ENCODE data around the gene ARHGEF7. TPM values are rescaled to one million over a fixed set of nuclear protein-coding genes. Genes with fewer than 3 reads are reported as not detected.

ARHGEF7 gene
- total and polyA plus RNA-seq, 5 donors = 21.3 to 43.9 (median 35.3) TPM

DNA sequence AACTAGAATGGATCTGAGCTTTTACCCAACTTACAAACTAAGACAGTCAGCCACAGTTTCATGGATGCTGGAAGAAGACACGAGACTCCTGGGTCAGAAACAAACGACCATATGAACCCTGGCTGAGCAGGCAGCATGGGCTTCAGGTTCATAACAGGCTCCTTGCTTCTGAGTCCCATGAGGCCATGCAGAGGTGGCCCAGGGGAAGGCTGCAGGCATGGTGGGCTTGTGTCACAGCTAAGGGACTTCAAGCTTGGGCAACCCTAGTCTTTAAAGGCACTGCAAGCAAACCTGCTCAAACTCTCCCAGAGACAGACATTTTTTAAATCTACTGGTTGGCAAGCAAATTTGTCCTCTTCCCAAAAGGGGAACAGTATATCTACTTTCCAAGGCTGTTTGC is 5.1 kb upstream of the ARHGEF7 start:
- intact Hi-C loops (cut with DNase I) = no loop called here
- no peaks in the 10 kb centered on the region for H3K9me3 ChIP-seq (ENCODE audit: control insufficient read depth, low read length)
- H3K27me3 ChIP-seq (ENCODE audit: control insufficient read depth, insufficient read depth) = no peaks in the 10 kb centered on the region

DNA sequence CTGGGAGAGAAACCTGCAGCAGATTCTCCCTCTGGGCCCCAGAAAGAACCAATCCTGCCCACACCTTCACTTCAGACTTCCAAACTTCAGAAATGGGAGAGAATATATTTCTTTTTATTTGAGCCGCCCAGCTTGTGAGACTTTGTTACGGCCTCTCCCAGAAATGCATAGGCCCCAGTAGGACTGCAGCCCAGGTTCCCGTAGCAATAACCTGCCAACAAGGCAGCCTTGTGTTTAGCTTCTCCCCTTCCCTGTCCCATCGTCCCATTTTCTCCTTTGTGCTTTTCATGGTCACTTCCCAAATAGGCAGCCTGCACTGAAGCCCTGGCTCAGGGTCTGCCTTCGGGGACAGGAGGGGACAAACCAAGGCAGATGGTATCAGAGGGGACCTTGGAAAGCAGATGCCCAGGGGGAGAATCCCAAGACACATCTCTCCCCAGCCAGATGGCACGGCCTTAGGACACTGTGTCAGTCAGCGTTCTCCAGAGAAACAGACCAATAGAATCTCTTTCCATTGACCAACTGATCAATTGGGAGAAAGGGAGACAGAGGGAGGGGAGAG is 3.7 kb upstream of the ARHGEF7 start:
- 85% methylated on average over 7 of the region's 7 CpGs for WGBS
- no peak for ATAC-seq
- intact Hi-C loops (cut with DNase I) = no loop called here
- Histone ChIP-seq H3K27me3 (ENCODE audit: control insufficient read depth, insufficient read depth) (no peaks in the 10 kb centered on the region), H3K4me1 (ENCODE audit: control insufficient read depth, insufficient read depth, low read length) (no peaks in the 10 kb centered on the region), H3K4me3 (ENCODE audit: low read length) (no peak overlapping the region), H3K27ac (ENCODE audit: low read length) (no peak overlapping the region), H3K9me3 (ENCODE audit: control insufficient read depth, low read length) (no peaks in the 10 kb centered on the region)
- no peak for DNase-seq

More for the DNA sequence above, 5.1 kb upstream of the ARHGEF7 start:
- Histone ChIP-seq H3K4me1 (ENCODE audit: control insufficient read depth, insufficient read depth, low read length) (no peaks in the 10 kb centered on the region), H3K27ac (ENCODE audit: low read length) (no peak overlapping the region), H3K4me3 (ENCODE audit: low read length) (no peak overlapping the region)
- no peak for DNase-seq
- no peak for ATAC-seq
- 75% methylated on average over 2 of the region's 2 CpGs for WGBS

DNA sequence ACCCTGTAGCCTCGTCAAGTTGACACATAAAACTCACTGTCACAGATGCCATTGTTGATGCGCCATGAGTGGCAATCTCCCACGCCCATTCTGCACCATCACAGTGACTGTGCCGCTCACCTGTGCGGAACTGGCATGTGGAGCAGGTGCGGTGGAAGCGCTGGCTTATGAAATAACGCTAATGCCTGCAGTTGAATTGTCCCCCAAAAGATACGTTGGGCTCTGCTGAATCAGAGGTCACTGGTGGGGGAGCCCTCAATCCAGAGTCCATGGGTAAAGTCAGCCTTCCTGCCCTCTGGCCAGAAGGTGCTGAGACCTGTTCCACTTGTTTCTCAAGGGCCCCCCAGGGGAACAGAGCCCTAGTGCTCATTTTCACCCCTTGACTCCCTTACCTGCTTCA is 2.9 kb upstream of the ARHGEF7 start:
- no peak for ATAC-seq
- H3K27ac ChIP-seq (ENCODE audit: low read length) = no peak overlapping the region
- no peaks in the 10 kb centered on the region for H3K27me3 ChIP-seq (ENCODE audit: control insufficient read depth, insufficient read depth)
- 90% methylated on average over 9 of the region's 9 CpGs for WGBS
- no peak for DNase-seq
- intact Hi-C loops (cut with DNase I) = no loop called here
- no peaks in the 10 kb centered on the region for H3K4me1 ChIP-seq (ENCODE audit: control insufficient read depth, insufficient read depth, low read length)
- no peaks in the 10 kb centered on the region for H3K9me3 ChIP-seq (ENCODE audit: control insufficient read depth, low read length)
- no peak overlapping the region for H3K4me3 ChIP-seq (ENCODE audit: low read length)

DNA sequence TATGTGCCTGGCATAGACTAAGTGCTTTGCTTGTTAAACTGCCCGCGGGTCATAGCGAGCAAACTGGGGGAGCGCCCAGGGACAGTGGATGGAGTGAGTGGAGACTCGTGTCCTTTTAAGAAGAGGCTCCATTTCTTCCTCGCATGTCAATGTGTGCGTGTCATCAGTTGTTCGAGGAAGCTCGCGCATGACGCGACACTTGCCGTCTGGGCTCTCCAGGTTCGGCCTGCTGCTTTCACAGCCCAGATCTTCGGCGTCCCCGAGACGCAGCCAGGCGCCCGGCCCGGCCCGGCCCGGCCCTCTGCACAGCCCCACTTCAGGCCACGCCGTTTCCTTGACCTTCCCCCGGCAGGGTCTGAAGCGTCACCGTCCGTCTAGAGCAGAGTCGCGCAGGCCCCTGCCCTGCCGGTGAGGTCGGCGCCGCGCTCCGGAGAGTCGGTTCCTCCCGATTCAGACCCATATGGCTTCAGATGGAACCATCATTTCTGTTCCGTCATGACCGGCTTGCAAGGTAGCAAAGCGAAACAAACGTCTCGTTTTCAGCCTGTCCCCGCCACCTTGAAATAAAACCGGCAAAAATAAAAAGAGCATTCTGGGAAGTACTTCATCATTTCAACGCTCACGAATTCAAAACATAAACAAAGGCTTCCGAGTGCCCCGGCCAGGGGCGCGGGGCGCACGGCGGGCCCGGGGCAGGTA is 599 bp upstream of the ARHGEF7 start:
- Histone ChIP-seq H3K4me3 (ENCODE audit: low read length) (peak overlapping the region; percentile 93), H3K27me3 (ENCODE audit: control insufficient read depth, insufficient read depth) (no peaks in the 10 kb centered on the region), H3K9me3 (ENCODE audit: control insufficient read depth, low read length) (no peaks in the 10 kb centered on the region), H3K4me1 (ENCODE audit: control insufficient read depth, insufficient read depth, low read length) (no peaks in the 10 kb centered on the region), H3K27ac (ENCODE audit: low read length) (peak overlapping the region; percentile 19)
- WGBS = under 1% methylated on average over 56 of the region's 56 CpGs
- peak; percentile 62 to 82 (median 80) for DNase-seq
- ATAC-seq = peak; percentile 79 to 87
- intact Hi-C loops (cut with DNase I) = no loop called here

DNA sequence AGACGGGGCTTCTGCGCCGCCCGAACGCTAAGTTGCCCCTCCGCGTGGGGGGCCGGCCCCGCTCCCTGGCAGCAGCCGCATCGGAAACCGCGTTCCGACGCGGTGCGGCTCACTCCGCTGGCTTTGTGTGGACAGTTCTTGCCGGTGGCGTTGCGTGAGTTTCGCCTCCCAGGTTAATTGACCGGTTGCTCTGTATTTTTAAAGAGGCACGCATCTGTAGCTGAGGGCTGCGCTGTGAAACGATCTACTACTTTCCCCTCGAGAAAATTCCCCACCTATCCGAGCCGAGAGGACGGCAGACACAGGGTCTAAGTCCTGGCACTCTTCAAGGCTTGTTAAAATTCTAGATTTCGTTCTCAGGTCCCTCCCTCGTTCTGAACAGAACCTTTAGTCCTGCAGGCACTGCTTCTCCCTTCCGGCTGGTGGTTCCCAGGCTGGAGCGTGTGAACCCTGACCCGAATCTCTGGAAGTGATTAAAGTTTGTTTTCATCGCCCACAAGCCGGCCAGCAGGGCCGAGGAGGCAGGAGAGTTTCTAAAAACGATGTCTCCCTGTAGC is 933 bp downstream of the ARHGEF7 start:
- Histone ChIP-seq H3K27me3 (ENCODE audit: control insufficient read depth, insufficient read depth) (no peaks in the 10 kb centered on the region), H3K27ac (ENCODE audit: low read length) (peak overlapping the region; percentile 48), H3K4me3 (ENCODE audit: low read length) (peak overlapping the region; percentile 93), H3K9me3 (ENCODE audit: control insufficient read depth, low read length) (no peaks in the 10 kb centered on the region), H3K4me1 (ENCODE audit: control insufficient read depth, insufficient read depth, low read length) (no peaks in the 10 kb centered on the region)
- peak; percentile 66 to 73 for ATAC-seq
- intact Hi-C loops (cut with DNase I) = no loop called here
- 1% methylated on average over 39 of the region's 39 CpGs for WGBS
- peak; percentile 70 to 79 (median 75) for DNase-seq

DNA sequence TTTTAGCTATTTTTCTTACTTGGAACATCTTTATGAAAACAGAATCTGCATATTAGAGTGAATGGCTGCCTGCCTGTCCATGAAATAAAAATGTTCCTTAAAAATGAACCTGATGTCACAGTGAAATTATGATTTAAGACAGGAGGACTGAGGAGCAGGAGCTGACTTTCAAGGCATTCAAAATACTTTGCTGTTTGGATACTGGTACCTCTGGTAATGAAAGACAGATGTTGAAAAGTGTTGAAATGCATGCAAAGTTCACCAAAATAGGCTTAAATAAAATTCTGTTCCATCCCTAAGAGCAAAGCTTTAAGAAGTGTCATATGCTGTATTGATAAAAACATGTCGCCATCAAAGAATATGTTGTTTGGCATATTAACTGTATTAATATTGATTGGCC is 1.7 kb downstream of the ARHGEF7 start:
- intact Hi-C loops (cut with DNase I) = no loop called here
- Histone ChIP-seq H3K27me3 (ENCODE audit: control insufficient read depth, insufficient read depth) (no peaks in the 10 kb centered on the region), H3K4me1 (ENCODE audit: control insufficient read depth, insufficient read depth, low read length) (no peaks in the 10 kb centered on the region), H3K27ac (ENCODE audit: low read length) (no peak overlapping the region), H3K4me3 (ENCODE audit: low read length) (no peak overlapping the region), H3K9me3 (ENCODE audit: control insufficient read depth, low read length) (no peaks in the 10 kb centered on the region)
- WGBS = 87% methylated on average over 1 of the region's 1 CpG
- DNase-seq (no peak), ATAC-seq (no peak)

DNA sequence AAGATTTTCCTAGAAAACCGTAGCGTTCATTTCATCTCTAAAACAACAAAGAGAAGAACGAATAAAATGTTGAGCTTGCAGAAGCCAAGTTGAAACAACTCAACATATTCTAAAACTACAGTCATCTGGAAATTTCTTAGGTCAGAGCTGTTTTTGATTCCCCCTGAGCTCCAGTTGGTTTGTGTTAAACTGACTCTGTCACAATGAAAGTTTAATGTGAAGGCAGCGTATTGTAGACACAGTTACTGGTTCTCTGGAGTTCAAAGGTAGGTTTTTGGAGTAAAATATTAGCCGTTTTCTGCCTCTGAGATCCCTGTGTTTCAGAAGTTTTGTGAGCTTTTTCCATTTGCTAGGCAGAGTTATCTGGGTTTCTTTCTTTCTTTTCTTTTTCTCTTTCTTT is 2.2 kb downstream of the ARHGEF7 start:
- intact Hi-C loops (cut with DNase I) = no loop called here
- ATAC-seq = no peak
- H3K4me3 ChIP-seq (ENCODE audit: low read length) = no peak overlapping the region
- H3K4me1 ChIP-seq (ENCODE audit: control insufficient read depth, insufficient read depth, low read length) = no peaks in the 10 kb centered on the region
- H3K9me3 ChIP-seq (ENCODE audit: control insufficient read depth, low read length) = no peaks in the 10 kb centered on the region
- 83% methylated on average over 5 of the region's 5 CpGs for WGBS
- no peaks in the 10 kb centered on the region for H3K27me3 ChIP-seq (ENCODE audit: control insufficient read depth, insufficient read depth)
- H3K27ac ChIP-seq (ENCODE audit: low read length) = no peak overlapping the region
- no peak for DNase-seq

DNA sequence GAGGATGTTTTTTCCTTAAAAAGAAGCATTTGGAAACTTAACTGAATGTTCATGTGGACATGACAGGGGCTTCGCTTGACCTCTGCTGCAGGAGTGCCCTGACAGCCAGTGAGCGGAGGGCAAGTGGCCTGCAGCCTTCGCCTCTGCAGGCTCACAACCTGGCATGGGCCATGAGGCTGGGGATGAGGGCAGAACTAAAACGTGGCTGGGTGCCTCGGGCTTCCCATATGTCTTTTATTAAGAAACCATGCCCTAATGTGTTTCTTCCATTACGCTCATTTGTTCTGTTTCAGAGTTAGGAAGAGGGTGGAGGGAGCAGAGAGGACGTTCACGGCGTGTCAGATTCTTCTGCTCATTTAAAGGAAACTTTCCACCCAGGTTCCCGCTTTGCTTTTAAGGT is 2.9 kb downstream of the ARHGEF7 start:
- intact Hi-C loops (cut with DNase I) = no loop called here
- H3K27me3 ChIP-seq (ENCODE audit: control insufficient read depth, insufficient read depth) = no peaks in the 10 kb centered on the region

DNA sequence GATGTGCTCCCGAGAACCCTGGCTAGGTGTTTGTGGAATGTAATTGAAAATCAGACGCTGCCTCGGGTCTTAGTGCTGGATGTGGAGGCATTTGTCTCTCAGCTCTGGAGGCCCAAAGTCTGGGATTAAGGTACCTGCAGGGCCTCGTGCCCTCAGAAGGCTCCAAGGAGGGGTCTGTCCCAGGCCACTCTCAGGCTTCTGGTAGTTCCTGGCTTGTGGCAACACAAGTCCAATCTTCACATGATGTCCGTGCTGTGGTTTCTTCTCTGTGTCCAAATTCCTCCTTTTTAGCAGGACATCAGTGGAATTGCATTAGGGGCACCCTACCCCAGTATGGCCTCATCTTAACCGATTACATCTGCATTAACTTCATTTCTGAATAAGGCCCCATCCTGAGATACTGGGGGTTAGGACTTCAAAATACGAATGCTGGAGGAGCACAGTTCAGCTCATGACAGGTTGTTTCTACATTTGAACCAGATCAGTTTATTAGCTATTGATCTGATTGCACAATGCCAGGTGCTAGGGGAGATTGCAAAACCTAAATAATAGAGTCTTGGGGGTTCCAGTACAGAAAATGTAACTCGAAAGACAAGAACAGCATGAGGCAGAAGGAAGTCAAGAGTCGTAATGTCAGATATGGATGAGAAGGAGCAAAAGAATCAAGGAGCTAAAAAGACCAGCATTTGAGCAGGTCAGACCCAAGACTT is 3.9 kb downstream of the ARHGEF7 start:
- H3K4me3 ChIP-seq (ENCODE audit: low read length) = no peak overlapping the region
- no peaks in the 10 kb centered on the region for H3K27me3 ChIP-seq (ENCODE audit: control insufficient read depth, insufficient read depth)
- no peak overlapping the region for H3K27ac ChIP-seq (ENCODE audit: low read length)
- intact Hi-C loops (cut with DNase I) = no loop called here
- no peaks in the 10 kb centered on the region for H3K9me3 ChIP-seq (ENCODE audit: control insufficient read depth, low read length)
- ATAC-seq (no peak), DNase-seq (no peak)
- H3K4me1 ChIP-seq (ENCODE audit: control insufficient read depth, insufficient read depth, low read length) = no peaks in the 10 kb centered on the region
- WGBS = 92% methylated on average over 9 of the region's 9 CpGs

More for the DNA sequence above, 2.9 kb downstream of the ARHGEF7 start:
- H3K9me3 ChIP-seq (ENCODE audit: control insufficient read depth, low read length) = no peaks in the 10 kb centered on the region
- no peak for ATAC-seq
- H3K4me1 ChIP-seq (ENCODE audit: control insufficient read depth, insufficient read depth, low read length) = no peaks in the 10 kb centered on the region
- H3K27ac ChIP-seq (ENCODE audit: low read length) = no peak overlapping the region
- 86% methylated on average over 10 of the region's 10 CpGs for WGBS
- no peak overlapping the region for H3K4me3 ChIP-seq (ENCODE audit: low read length)
- DNase-seq = peak in 1 of 3 donors; percentile 27

DNA sequence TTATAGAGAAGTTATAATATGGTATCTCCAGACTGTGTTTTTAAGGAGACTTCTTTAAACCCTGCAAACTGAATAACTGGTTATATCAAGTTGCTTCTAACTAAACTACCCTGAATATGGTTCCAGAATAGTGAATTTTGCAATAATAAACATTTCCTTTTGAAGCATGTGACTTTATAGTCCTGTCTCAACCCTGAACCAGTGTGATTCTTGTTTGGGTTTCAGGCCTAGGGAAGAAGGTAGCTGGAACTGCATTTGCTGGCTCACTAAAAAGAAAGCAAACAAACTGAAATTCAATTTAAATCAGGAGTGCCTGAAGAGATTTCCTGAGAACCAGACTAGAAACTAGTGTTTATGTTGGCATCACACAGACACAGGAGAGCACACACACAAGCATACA is 4.9 kb downstream of the ARHGEF7 start:
- ATAC-seq (no peak), DNase-seq (no peak)
- Histone ChIP-seq H3K4me1 (ENCODE audit: control insufficient read depth, insufficient read depth, low read length) (no peaks in the 10 kb centered on the region), H3K27ac (ENCODE audit: low read length) (no peak overlapping the region), H3K9me3 (ENCODE audit: control insufficient read depth, low read length) (no peaks in the 10 kb centered on the region), H3K27me3 (ENCODE audit: control insufficient read depth, insufficient read depth) (no peaks in the 10 kb centered on the region), H3K4me3 (ENCODE audit: low read length) (no peak overlapping the region)
- intact Hi-C loops (cut with DNase I) = no loop called here

DNA sequence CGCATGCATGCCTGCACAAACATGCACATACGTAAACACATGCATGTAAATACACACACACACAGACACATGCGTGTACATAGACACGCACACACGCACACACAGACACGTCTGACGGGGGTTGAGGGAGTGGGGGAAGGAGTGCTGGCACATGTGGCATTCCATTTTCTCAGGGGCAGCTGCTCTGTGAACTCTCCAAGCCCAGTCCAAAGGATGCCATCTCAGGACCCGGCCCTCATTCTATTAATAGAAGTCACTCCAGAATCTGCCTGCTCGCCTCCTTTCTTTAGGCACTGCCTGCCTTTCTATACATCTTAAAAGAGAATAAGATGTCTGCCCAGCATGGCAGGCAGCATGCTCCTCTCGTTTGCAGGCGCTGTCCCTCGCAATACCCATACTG is 5.3 kb downstream of the ARHGEF7 start:
- H3K27me3 ChIP-seq (ENCODE audit: control insufficient read depth, insufficient read depth) = no peaks in the 10 kb centered on the region
- intact Hi-C loops (cut with DNase I) = no loop called here
- 81% methylated on average over 12 of the region's 12 CpGs for WGBS
- H3K27ac ChIP-seq (ENCODE audit: low read length) = no peak overlapping the region
- no peaks in the 10 kb centered on the region for H3K4me1 ChIP-seq (ENCODE audit: control insufficient read depth, insufficient read depth, low read length)
- no peak for DNase-seq
- H3K4me3 ChIP-seq (ENCODE audit: low read length) = no peak overlapping the region
- no peak for ATAC-seq
- H3K9me3 ChIP-seq (ENCODE audit: control insufficient read depth, low read length) = no peaks in the 10 kb centered on the region

All from right cardiac atrium (tissue), 5 donors.